CD14-positive monocyte (primary cell): Measurements from ENCODE around the gene LCNL1. TPM values are rescaled to one million over a fixed set of nuclear protein-coding genes. Genes with fewer than 3 reads are reported as not detected.

Experiments
- DNase-seq, 3 donors: peaks; one replicate each; pipeline ENCODE4 v3.0.0-alpha.2; 2011 to 2022
- H2AFZ ChIP-seq: 2 replicates; pipeline ENCODE4 v1.6.0; 2012; ENCODE audit warnings: mild to moderate bottlenecking, low read depth, low read length, inconsistent platforms; ENCODE audit not compliant: insufficient read depth, poor library complexity, severe bottlenecking
- H3K27ac ChIP-seq, 2 donors: 1 replicate in 1 of 2; 2 replicates in 1 of 2; pipeline ENCODE4 v1.5.1; 2012 to 2013; ENCODE audit warnings: low read length in 2 of 2, control low read depth in 1 of 2, inconsistent platforms in 1 of 2, low read depth in 1 of 2, mild to moderate bottlenecking in 1 of 2
- H3K27me3 ChIP-seq, 2 donors: one replicate each; pipeline versions ENCODE4 v1.6.0 to v1.6.1; 2011 to 2013; ENCODE audit warnings: low read length in 2 of 2; ENCODE audit not compliant: control insufficient read depth in 2 of 2, insufficient read depth in 2 of 2
- H3K36me3 ChIP-seq, 2 donors: replicated peaks in 1 of 2; 1 replicate in 1 of 2; 2 replicates in 1 of 2; pipeline versions ENCODE4 v1.5.1 to v1.6.1; 2012 to 2013; ENCODE audit warnings: low read length in 2 of 2, control low read depth in 1 of 2, inconsistent platforms in 1 of 2, mild to moderate bottlenecking in 1 of 2; ENCODE audit not compliant: insufficient read depth in 2 of 2, control insufficient read depth in 1 of 2
- H3K4me1 ChIP-seq, 2 donors: 1 replicate in 1 of 2; 2 replicates in 1 of 2; pipeline versions ENCODE4 v1.5.1 to v1.6.1; 2012 to 2013; ENCODE audit warnings: low read length in 2 of 2, control low read depth in 1 of 2, inconsistent platforms in 1 of 2, mild to moderate bottlenecking in 1 of 2, moderate library complexity in 1 of 2; ENCODE audit not compliant: insufficient read depth in 2 of 2, control insufficient read depth in 1 of 2
- H3K4me2 ChIP-seq: replicated peaks from 2 replicates; pipeline ENCODE3; 2012; ENCODE audit warnings: low read length, moderate library complexity, mild to moderate bottlenecking; ENCODE audit not compliant: poor library complexity, severe bottlenecking; ENCODE audit errors: extremely low read depth
- H3K4me3 ChIP-seq, 3 experiments: fragments of 200-600 bp in 1 of 3; sonication (generic) in 1 of 3; replicated peaks in 1 of 3; 1 replicate in 2 of 3; 2 replicates in 1 of 3; pipeline ENCODE4 v1.5.1; 2011 to 2013; ENCODE audit warnings: low read length in 3 of 3, mild to moderate bottlenecking in 3 of 3, control low read depth in 2 of 3, low read depth in 2 of 3, inconsistent platforms in 1 of 3, moderate library complexity in 1 of 3
- H3K79me2 ChIP-seq: 2 replicates; pipeline ENCODE4 v1.6.0; 2012; ENCODE audit warnings: mild to moderate bottlenecking, control low read depth, inconsistent platforms, low read length, moderate library complexity; ENCODE audit not compliant: insufficient read depth
- H3K9ac ChIP-seq: 2 replicates; pipeline ENCODE4 v1.6.0; 2017; ENCODE audit warnings: low read length, mild to moderate bottlenecking; ENCODE audit not compliant: insufficient read depth, poor library complexity, severe bottlenecking
- H3K9me3 ChIP-seq, 2 donors: replicated peaks in 1 of 2; 1 replicate in 1 of 2; 2 replicates in 1 of 2; pipeline versions ENCODE4 v1.5.1 to v1.6.1; 2012 to 2013; ENCODE audit warnings: low read length in 2 of 2, control low read depth in 1 of 2; ENCODE audit not compliant: control insufficient read depth in 1 of 2, insufficient read depth in 1 of 2
- H4K20me1 ChIP-seq: 2 replicates; pipeline ENCODE4 v1.6.0; 2012; ENCODE audit warnings: mild to moderate bottlenecking, low read length, control low read depth, moderate library complexity; ENCODE audit not compliant: insufficient read depth
- H3K27ac Mint-ChIP-seq, 7 donors: one replicate each; pipeline ENCODE4 v1.8.0; 2020; ENCODE audit warnings: mild to moderate bottlenecking in 7 of 7, mixed read lengths in 7 of 7, moderate library complexity in 6 of 7, inconsistent platforms in 2 of 7
- H3K27me3 Mint-ChIP-seq, 3 donors: one replicate each; pipeline ENCODE4 v1.8.0; 2021 to 2022; ENCODE audit warnings: low read depth in 3 of 3, mild to moderate bottlenecking in 3 of 3, mixed read lengths in 3 of 3, moderate library complexity in 3 of 3, inconsistent platforms in 1 of 3
- H3K36me3 Mint-ChIP-seq, 2 donors: one replicate each; pipeline ENCODE4 v1.8.0; 2020; ENCODE audit warnings: mixed read lengths in 2 of 2, inconsistent platforms in 1 of 2, mild to moderate bottlenecking in 1 of 2
- H3K4me1 Mint-ChIP-seq: one replicate; pipeline ENCODE4 v1.8.0; 2020; ENCODE audit warnings: mild to moderate bottlenecking, mixed read lengths
- H3K4me3 Mint-ChIP-seq, 2 donors: one replicate each; pipeline ENCODE4 v1.8.0; 2020; ENCODE audit warnings: mild to moderate bottlenecking in 2 of 2, mixed read lengths in 2 of 2, moderate library complexity in 1 of 2
- H3K9me3 Mint-ChIP-seq, 7 donors: one replicate each; pipeline ENCODE4 v1.8.0; 2020 to 2022; ENCODE audit warnings: mixed read lengths in 7 of 7, mild to moderate bottlenecking in 6 of 7, moderate library complexity in 6 of 7, inconsistent platforms in 2 of 7
- WGBS: methylation state at CpG from one replicate; pipeline ENCODE4 v1.1.5; 2013; ENCODE audit warnings: missing lambda C conversion rate; ENCODE audit not compliant: insufficient coverage; 5-methylcytosine and 5-hydroxymethylcytosine counted together
- intact Hi-C, 2 donors: fragments of 100-400 bp; cut with micrococcal nuclease; formaldehyde crosslinking; loops; one replicate each; pipeline versions ENCODE4 v1.15.0 to v1.15.1; 2023
- polyA plus RNA-seq, 3 donors: library from polyadenylated mRNA; depleted of rRNA in 1 of 3; unstranded in 2 of 3; stranded (reverse) in 1 of 3; fragments of 300-500 nt in 2 of 3; fragments of >200 nt in 1 of 3; fragmentation: Illumina TruSeq in 2 of 3; gene quantifications; 1 replicate in 2 of 3; 2 replicates in 1 of 3; pipeline ENCODE4 v1.2.3, GENCODE V29; 2012 to 2021
- TF ChIP-seq, protein P1 (sequence below): fragments of 200-600 bp; IDR thresholded peaks from one replicate; pipeline ENCODE4 v1.8.0; 2022; ENCODE audit warnings: antibody characterized with exemption, mild to moderate bottlenecking

LCNL1 gene
- polyA plus RNA-seq, 3 donors, result 0.04 TPM; not detected in 2

DNA sequence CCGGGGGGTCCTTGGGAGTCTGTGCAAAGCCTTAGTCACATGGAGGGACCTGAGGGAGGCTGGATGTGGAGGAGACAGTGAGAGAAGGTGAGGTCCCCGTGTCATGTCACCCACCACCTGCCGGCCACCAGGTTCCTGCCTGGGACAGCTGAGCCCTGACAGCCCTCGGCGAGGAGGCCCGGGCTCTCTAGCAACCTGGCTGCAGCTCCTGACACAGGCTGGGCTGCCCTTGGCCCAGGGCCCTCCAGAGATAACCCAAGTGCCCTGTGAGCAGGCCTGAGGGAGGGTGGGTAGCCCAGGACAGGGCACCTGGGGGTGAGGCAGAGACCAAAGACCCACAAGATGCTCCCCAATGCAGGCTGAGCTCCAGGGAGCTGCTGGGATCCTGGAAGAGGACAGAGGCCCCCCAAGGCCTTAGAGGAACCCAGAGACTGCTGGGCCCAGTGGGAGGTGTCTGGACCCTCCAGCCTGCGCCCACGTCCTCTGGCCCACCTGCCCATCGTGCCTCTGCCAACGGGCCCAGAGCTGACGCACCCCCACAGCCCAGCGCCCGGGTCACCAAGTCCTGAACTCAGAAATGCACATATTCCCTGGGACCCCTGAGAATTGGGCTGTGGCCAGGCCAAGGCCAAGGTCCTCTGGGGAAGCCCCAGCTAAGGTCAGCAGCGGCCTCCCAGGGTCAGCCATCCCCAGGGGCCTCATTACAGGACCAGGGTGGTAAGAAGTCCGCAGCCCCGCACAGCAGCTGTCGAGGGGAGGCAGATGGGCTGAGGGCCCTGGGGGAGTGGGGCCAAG, 14.3 kb upstream of the LCNL1 start:
- no peak for DNase-seq
- Histone ChIP-seq H3K9me3 (no peaks in the 10 kb centered on the region), H3K4me1 (peaks cover 10 to 17% of the 10 kb centered on the region in 2 donors), H3K79me2 (no peaks in the 10 kb centered on the region), H3K27me3 (no peaks in the 10 kb centered on the region), H3K27ac (no peak overlapping the region), H2AFZ (no peak overlapping the region), H4K20me1 (no peaks in the 10 kb centered on the region), H3K4me3 (no peak overlapping the region), H3K36me3 (no peaks in the 10 kb centered on the region), H3K9ac (no peak overlapping the region), H3K4me2 (no peak overlapping the region)
- Mint-ChIP-seq H3K4me3 (no peak overlapping the region), H3K27ac (no peak overlapping the region), H3K9me3 (no peaks in the 10 kb centered on the region), H3K36me3 (no peaks in the 10 kb centered on the region), H3K27me3 (peaks cover 8 to 18% (median 14%) of the 10 kb centered on the region in 3 donors), H3K4me1 (peaks cover 16% of the 10 kb centered on the region)
- TF ChIP-seq, protein P1, sequence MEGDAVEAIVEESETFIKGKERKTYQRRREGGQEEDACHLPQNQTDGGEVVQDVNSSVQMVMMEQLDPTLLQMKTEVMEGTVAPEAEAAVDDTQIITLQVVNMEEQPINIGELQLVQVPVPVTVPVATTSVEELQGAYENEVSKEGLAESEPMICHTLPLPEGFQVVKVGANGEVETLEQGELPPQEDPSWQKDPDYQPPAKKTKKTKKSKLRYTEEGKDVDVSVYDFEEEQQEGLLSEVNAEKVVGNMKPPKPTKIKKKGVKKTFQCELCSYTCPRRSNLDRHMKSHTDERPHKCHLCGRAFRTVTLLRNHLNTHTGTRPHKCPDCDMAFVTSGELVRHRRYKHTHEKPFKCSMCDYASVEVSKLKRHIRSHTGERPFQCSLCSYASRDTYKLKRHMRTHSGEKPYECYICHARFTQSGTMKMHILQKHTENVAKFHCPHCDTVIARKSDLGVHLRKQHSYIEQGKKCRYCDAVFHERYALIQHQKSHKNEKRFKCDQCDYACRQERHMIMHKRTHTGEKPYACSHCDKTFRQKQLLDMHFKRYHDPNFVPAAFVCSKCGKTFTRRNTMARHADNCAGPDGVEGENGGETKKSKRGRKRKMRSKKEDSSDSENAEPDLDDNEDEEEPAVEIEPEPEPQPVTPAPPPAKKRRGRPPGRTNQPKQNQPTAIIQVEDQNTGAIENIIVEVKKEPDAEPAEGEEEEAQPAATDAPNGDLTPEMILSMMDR, result no peak
- intact Hi-C loops, result no loop called here
- 91% methylated on average over 16 of the region's 17 CpGs for WGBS

- 88% methylated on average over 15 of the region's 17 CpGs for WGBS
- no peaks in the 10 kb centered on the region for H3K27me3 ChIP-seq
- H2AFZ ChIP-seq, result no peak overlapping the region
- no peak for DNase-seq
- H4K20me1 ChIP-seq, result no peaks in the 10 kb centered on the region
- TF ChIP-seq, protein P1, result no peak
- no peak overlapping the region for H3K4me2 ChIP-seq
- no peaks in the 10 kb centered on the region for H3K9me3 ChIP-seq
- Mint-ChIP-seq H3K36me3 (no peaks in the 10 kb centered on the region), H3K27me3 (peaks cover 8 to 22% (median 14%) of the 10 kb centered on the region in 3 donors), H3K27ac (no peak overlapping the region), H3K4me3 (no peak overlapping the region), H3K9me3 (no peaks in the 10 kb centered on the region), H3K4me1 (peaks cover 16% of the 10 kb centered on the region)
- H3K9ac ChIP-seq, result no peak overlapping the region
- H3K4me1 ChIP-seq, result peaks cover 9 to 19% of the 10 kb centered on the region in 2 donors
- intact Hi-C loops, result no loop called here
- H3K27ac ChIP-seq, result no peak overlapping the region
- no peaks in the 10 kb centered on the region for H3K79me2 ChIP-seq
- no peak overlapping the region for H3K4me3 ChIP-seq
- H3K36me3 ChIP-seq, result no peaks in the 10 kb centered on the region
These were observed 13.6 kb upstream of the LCNL1 start for GRCh38 chr9:136969150-136969549.
